ENCODE data around the gene PHYH.

GRCh38 chr10:13335881-13336280 lies 36.0 kb upstream of the PHYH start:
- TF ChIP-seq CTCF (IDR thresholded peaks at IDR 0.05; ENCODE audit: insufficient read depth, low read length) (no peak), POLR2AphosphoS5 (IDR thresholded peaks at IDR 0.05; ENCODE audit: low read depth) (no peak), REST (IDR thresholded peaks at IDR 0.05; ENCODE audit: insufficient replicate concordance, low read depth) (no peak), GABPA (IDR thresholded peaks at IDR 0.05; ENCODE audit: low read depth) (no peak)

Data from HL-60 (cell line).